Fibroblast of lung (primary cell): ENCODE data around the gene TCEAL2. TPM values are rescaled to one million over a fixed set of nuclear protein-coding genes. Genes with fewer than 3 reads are reported as not detected.
A peak's percentile ranks its signal among the peaks of the same experiment; 100 is the strongest.

ENCODE experiments used
- DNase-seq, 2 donors: peaks; one replicate each; pipeline versions ENCODE4 v3.0.0 to v3.0.0-alpha.2; 2010; ENCODE audit warnings: low read depth in 2 of 2
- H2AFZ ChIP-seq: 2 replicates; pipeline ENCODE4 v1.5.1; 2012; ENCODE audit warnings: low read length, control low read depth, inconsistent platforms
- H3K27ac ChIP-seq: 2 replicates; pipeline ENCODE4 v1.5.1; 2011; ENCODE audit warnings: low read length, control low read depth; ENCODE audit not compliant: insufficient read depth
- H3K27me3 ChIP-seq: 2 replicates; pipeline ENCODE4 v1.5.1; 2011; ENCODE audit warnings: mild to moderate bottlenecking, low read length; ENCODE audit not compliant: control insufficient read depth, insufficient read depth
- H3K36me3 ChIP-seq: 2 replicates; pipeline ENCODE4 v1.5.1; 2011; ENCODE audit warnings: low read length; ENCODE audit not compliant: control insufficient read depth, insufficient read depth
- H3K4me1 ChIP-seq: 2 replicates; pipeline ENCODE4 v1.5.1; 2011; ENCODE audit warnings: low read length; ENCODE audit not compliant: control insufficient read depth, insufficient read depth; ENCODE audit errors: extremely low read depth
- H3K4me2 ChIP-seq: 2 replicates; pipeline ENCODE4 v1.5.1; 2011; ENCODE audit warnings: low read length, control low read depth; ENCODE audit not compliant: insufficient read depth; ENCODE audit errors: extremely low read depth
- H3K4me3 ChIP-seq, 4 experiments: fragments of 200-600 bp in 1 of 4; sonication (generic) in 1 of 4; replicated peaks in 1 of 4; 2 replicates each; pipeline ENCODE4 v1.5.1; 2011 to 2016; ENCODE audit warnings: low read length in 4 of 4, low read depth in 3 of 4, mild to moderate bottlenecking in 3 of 4, control low read depth in 2 of 4, inconsistent platforms in 1 of 4, mixed read lengths in 1 of 4; ENCODE audit not compliant: insufficient read depth in 1 of 4; ENCODE audit errors: control extremely low read depth in 1 of 4
- H3K79me2 ChIP-seq: 2 replicates; pipeline ENCODE4 v1.5.1; 2012; ENCODE audit warnings: mild to moderate bottlenecking, low read length, inconsistent platforms; ENCODE audit not compliant: control insufficient read depth, insufficient read depth
- H3K9ac ChIP-seq: 2 replicates; pipeline ENCODE4 v1.5.1; 2011; ENCODE audit warnings: mild to moderate bottlenecking, low read length, control low read depth; ENCODE audit not compliant: insufficient read depth
- H3K9me3 ChIP-seq: 2 replicates; pipeline ENCODE4 v1.5.1; 2012; ENCODE audit warnings: low read depth, low read length; ENCODE audit not compliant: control insufficient read depth, insufficient read depth
- H4K20me1 ChIP-seq: 2 replicates; pipeline ENCODE4 v1.5.1; 2011; ENCODE audit warnings: low read length; ENCODE audit not compliant: control insufficient read depth, insufficient read depth; ENCODE audit errors: extremely low read depth
- EZH2 ChIP-seq: IDR thresholded peaks from 2 replicates; pipeline ENCODE4 v1.5.1; 2012; ENCODE audit warnings: low read length, control low read depth, mild to moderate bottlenecking; ENCODE audit errors: missing control alignments
- polyA plus RNA-seq, 2 donors: library from polyadenylated mRNA; depleted of rRNA in 1 of 2; stranded (reverse) in 1 of 2; unstranded in 1 of 2; fragments of >200 nt; gene quantifications; 2 replicates each; pipeline ENCODE4 v1.2.1, GENCODE V29; 2011 to 2012; ENCODE audit warnings: missing spikeins in 1 of 2
- total RNA-seq: library from RNA; depleted of rRNA; stranded (reverse); fragments of >200 nt; gene quantifications from 2 replicates; pipeline ENCODE4 v1.2.1, GENCODE V29; 2014

Gene TCEAL2
- total and polyA plus RNA-seq, 2 donors (not counting 1 experiment from before 2014, with no cell fraction given) = 0.17 TPM; not detected in 1

DNA sequence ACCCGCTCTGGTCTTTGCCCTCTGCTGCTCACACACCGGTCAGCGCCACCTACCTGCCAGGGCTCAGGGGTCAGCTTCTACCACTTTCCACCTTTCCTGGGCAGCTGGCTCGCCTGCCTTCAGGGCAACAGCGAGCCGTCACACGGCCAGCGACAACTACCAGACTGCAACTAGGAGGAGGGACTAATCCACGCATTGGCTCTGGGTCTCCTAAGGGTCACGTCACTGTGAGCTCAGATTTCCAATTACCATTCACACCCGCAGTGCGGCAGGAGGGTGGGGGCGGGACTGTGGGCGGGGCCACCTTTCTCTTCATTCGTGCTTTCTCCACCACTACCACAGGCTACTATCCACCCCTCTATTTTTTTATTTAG lies 30.3 kb downstream of the TCEAL2 start, which contains the start of gene BEX5:
Gene BEX5 (minus strand): TSS at position 172 of the 374 bp plus-strand sequence. CDS start 1,712 bp downstream, outside the sequence.
- no peaks in the 10 kb centered on the region for H3K27me3 ChIP-seq

More for the DNA sequence above, 30.3 kb downstream of the TCEAL2 start, which contains the start of gene BEX5:
- DNase-seq = no peak
- Histone ChIP-seq H3K4me1 (no peaks in the 10 kb centered on the region), H3K4me3 (peak within 1 kb of the TSS in 1 of 4 experiments; percentile 30), H3K79me2 (no peaks in the 10 kb centered on the region), H2AFZ (no peak within 1 kb of the TSS), H3K9me3 (no peaks in the 10 kb centered on the region), H3K4me2 (no peak within 1 kb of the TSS), H4K20me1 (no peaks in the 10 kb centered on the region), H3K9ac (no peak within 1 kb of the TSS), H3K36me3 (no peaks in the 10 kb centered on the region), H3K27ac (no peak within 1 kb of the TSS)
- TF ChIP-seq EZH2 = no peak

Other genes starting within 250 kb of the TCEAL2 start
- 0.51 and 1.8 TPM in 2 replicates for gene ZMAT1, start 193.7 kb upstream of the TCEAL2 start, total RNA-seq
- gene ZMAT1, start 193.7 kb upstream of the TCEAL2 start, polyA plus RNA-seq = 0.09 and 0.47 TPM in 2 replicates
- gene TCEAL6, start 16.8 kb downstream of the TCEAL2 start, total RNA-seq = not detected in 2 replicates
- gene TCEAL6, start 16.8 kb downstream of the TCEAL2 start, polyA plus RNA-seq = not detected in 2 replicates
- gene BEX5, start 30.3 kb downstream of the TCEAL2 start, total RNA-seq = not detected in 2 replicates
- 0.14 TPM in 1 of 2 replicates, not detected in the other for gene BEX5, start 30.3 kb downstream of the TCEAL2 start, polyA plus RNA-seq
- gene TCP11X1, start 89.6 kb downstream of the TCEAL2 start, total RNA-seq = not detected in 2 replicates
- not detected in 2 replicates for gene TCP11X1, start 89.6 kb downstream of the TCEAL2 start, polyA plus RNA-seq
- not detected in 2 replicates for gene NXF2, start 121.5 kb downstream of the TCEAL2 start, total RNA-seq
- gene NXF2, start 121.5 kb downstream of the TCEAL2 start, polyA plus RNA-seq = not detected in 2 replicates